ENCODE data around the gene DENND5B.
A peak's percentile ranks its signal among the peaks of the same experiment; 100 is the strongest.
"Not testable (repeated sequence)": the region's sequence is repeated elsewhere in the genome, so short reads cannot be mapped to it uniquely, and the experiment has no call there.

Gene DENND5B

GRCh38 chr12:31591380-31591901, 505 bp upstream of the DENND5B start:
- DNase-seq (ENCODE audit: low read depth in 2 of 2), result no peak

- peak; percentile 22 to 36 for DNase-seq (ENCODE audit: low read depth in 2 of 2)
Observed at GRCh38 chr12:31589904-31590641, 863 bp downstream of the DENND5B start.

- peak; percentile 19 to 20 for DNase-seq (ENCODE audit: low read depth in 2 of 2)
Observed at GRCh38 chr12:31589598-31589903, 1.4 kb downstream of the DENND5B start.

GRCh38 chr12:31588976-31589375, 2.0 kb downstream of the DENND5B start:
- no peak for DNase-seq (ENCODE audit: low read depth in 2 of 2)

GRCh38 chr12:31586728-31587127, 4.2 kb downstream of the DENND5B start:
- DNase-seq (ENCODE audit: low read depth in 2 of 2), result no peak

- DNase-seq (ENCODE audit: low read depth in 2 of 2), result no peak
Observed at GRCh38 chr12:31585895-31586294, 5.0 kb downstream of the DENND5B start.

GRCh38 chr12:31585271-31585670, 5.7 kb downstream of the DENND5B start:
- DNase-seq (ENCODE audit: low read depth in 2 of 2), result no peak

- DNase-seq (ENCODE audit: low read depth in 2 of 2), result no peak
Observed at GRCh38 chr12:31584782-31585181, 6.2 kb downstream of the DENND5B start.

GRCh38 chr12:31583878-31584277, 7.1 kb downstream of the DENND5B start:
- no peak for DNase-seq (ENCODE audit: low read depth in 2 of 2)

- no peak for DNase-seq (ENCODE audit: low read depth in 2 of 2)
Observed at GRCh38 chr12:31582155-31582554, 8.8 kb downstream of the DENND5B start.

GRCh38 chr12:31578632-31579031, 12.3 kb downstream of the DENND5B start:
- no peak for DNase-seq (ENCODE audit: low read depth in 2 of 2)

GRCh38 chr12:31574803-31575575, 15.9 kb downstream of the DENND5B start:
- DNase-seq (ENCODE audit: low read depth in 2 of 2), result no peak

- not testable (repeated sequence) for DNase-seq (ENCODE audit: low read depth in 2 of 2)
Observed at GRCh38 chr12:31574367-31574766, 16.6 kb downstream of the DENND5B start.

GRCh38 chr12:31572900-31573600, 17.9 kb downstream of the DENND5B start:
- DNase-seq (ENCODE audit: low read depth in 2 of 2), result no peak

- no peak for DNase-seq (ENCODE audit: low read depth in 2 of 2)
Observed at GRCh38 chr12:31570880-31571279, 20.1 kb downstream of the DENND5B start.

- not testable (repeated sequence) for DNase-seq (ENCODE audit: low read depth in 2 of 2)
Observed at GRCh38 chr12:31569517-31569916, 21.4 kb downstream of the DENND5B start.

GRCh38 chr12:31568498-31568897, 22.4 kb downstream of the DENND5B start:
- DNase-seq (ENCODE audit: low read depth in 2 of 2), result no peak

- no peak for DNase-seq (ENCODE audit: low read depth in 2 of 2)
Observed at GRCh38 chr12:31567029-31567428, 23.9 kb downstream of the DENND5B start.

- no peak for DNase-seq (ENCODE audit: low read depth in 2 of 2)
Observed at GRCh38 chr12:31566547-31566946, 24.4 kb downstream of the DENND5B start.

GRCh38 chr12:31562594-31563328, 28.2 kb downstream of the DENND5B start:
- DNase-seq (ENCODE audit: low read depth in 2 of 2), result no peak

- DNase-seq (ENCODE audit: low read depth in 2 of 2), result no peak
Observed at GRCh38 chr12:31560516-31560915, 30.4 kb downstream of the DENND5B start.

GRCh38 chr12:31558521-31558920, 32.4 kb downstream of the DENND5B start:
- no peak for DNase-seq (ENCODE audit: low read depth in 2 of 2)

Data from stimulated activated CD8-positive, alpha-beta memory T cell treated with anti-CD3 and anti-CD28 coated beads, Interleukin-15, amount 100 ng/mL, for 48 hours (primary cell).